IMR-90 (cell line): ENCODE results near the gene LDLRAD4.

Source experiments
- CEBPB ChIP-seq: IDR thresholded peaks from 2 replicates; pipeline ENCODE4 v1.6.1; 2012; ENCODE audit warnings: low read depth, low read length, improper control_type of control experiment
- POLR2A ChIP-seq: IDR thresholded peaks from 2 replicates; pipeline ENCODE4 v1.6.1; 2012; ENCODE audit warnings: mild to moderate bottlenecking, low read depth, low read length
- RAD21 ChIP-seq: IDR thresholded peaks from 2 replicates; pipeline ENCODE4 v1.6.1; 2012; ENCODE audit warnings: low read length, improper control_type of control experiment
- RCOR1 ChIP-seq: IDR thresholded peaks from 2 replicates; pipeline ENCODE4 v1.6.1; 2012; ENCODE audit warnings: mild to moderate bottlenecking, low read length, improper control_type of control experiment; ENCODE audit not compliant: insufficient replicate concordance
- RFX5 ChIP-seq: IDR thresholded peaks from 2 replicates; pipeline ENCODE4 v1.8.0; 2012; ENCODE audit warnings: low read depth, mild to moderate bottlenecking, low read length, moderate library complexity
- TF ChIP-seq, protein P1 (sequence below): conservative IDR thresholded peaks from 2 replicates; pipeline ENCODE4 v1.5.1; 2012; ENCODE audit warnings: mild to moderate bottlenecking, low read depth, low read length, improper control_type of control experiment
- TF ChIP-seq, protein P2 (sequence below): fragments of 150-350 bp; IDR thresholded peaks from 2 replicates; pipeline ENCODE4 v1.6.1; 2017; ENCODE audit warnings: mild to moderate bottlenecking, antibody characterized with exemption, low read length, low read depth

- TF ChIP-seq POLR2A (no peak), RCOR1 (no peak), RFX5 (no peak), CEBPB (no peak), RAD21 (no peak)
- TF ChIP-seq, protein P1, sequence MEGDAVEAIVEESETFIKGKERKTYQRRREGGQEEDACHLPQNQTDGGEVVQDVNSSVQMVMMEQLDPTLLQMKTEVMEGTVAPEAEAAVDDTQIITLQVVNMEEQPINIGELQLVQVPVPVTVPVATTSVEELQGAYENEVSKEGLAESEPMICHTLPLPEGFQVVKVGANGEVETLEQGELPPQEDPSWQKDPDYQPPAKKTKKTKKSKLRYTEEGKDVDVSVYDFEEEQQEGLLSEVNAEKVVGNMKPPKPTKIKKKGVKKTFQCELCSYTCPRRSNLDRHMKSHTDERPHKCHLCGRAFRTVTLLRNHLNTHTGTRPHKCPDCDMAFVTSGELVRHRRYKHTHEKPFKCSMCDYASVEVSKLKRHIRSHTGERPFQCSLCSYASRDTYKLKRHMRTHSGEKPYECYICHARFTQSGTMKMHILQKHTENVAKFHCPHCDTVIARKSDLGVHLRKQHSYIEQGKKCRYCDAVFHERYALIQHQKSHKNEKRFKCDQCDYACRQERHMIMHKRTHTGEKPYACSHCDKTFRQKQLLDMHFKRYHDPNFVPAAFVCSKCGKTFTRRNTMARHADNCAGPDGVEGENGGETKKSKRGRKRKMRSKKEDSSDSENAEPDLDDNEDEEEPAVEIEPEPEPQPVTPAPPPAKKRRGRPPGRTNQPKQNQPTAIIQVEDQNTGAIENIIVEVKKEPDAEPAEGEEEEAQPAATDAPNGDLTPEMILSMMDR, result no peak
- TF ChIP-seq, protein P2, sequence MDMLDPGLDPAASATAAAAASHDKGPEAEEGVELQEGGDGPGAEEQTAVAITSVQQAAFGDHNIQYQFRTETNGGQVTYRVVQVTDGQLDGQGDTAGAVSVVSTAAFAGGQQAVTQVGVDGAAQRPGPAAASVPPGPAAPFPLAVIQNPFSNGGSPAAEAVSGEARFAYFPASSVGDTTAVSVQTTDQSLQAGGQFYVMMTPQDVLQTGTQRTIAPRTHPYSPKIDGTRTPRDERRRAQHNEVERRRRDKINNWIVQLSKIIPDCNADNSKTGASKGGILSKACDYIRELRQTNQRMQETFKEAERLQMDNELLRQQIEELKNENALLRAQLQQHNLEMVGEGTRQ, result no peak
These were observed 304.5 kb downstream of the LDLRAD4 start for GRCh38 chr18:13522861-13523660.
